RWPE1 (cell line): ENCODE data around the gene CALCOCO1.
"Not testable (repeated sequence)": the region's sequence is repeated elsewhere in the genome, so short reads cannot be mapped to it uniquely, and the experiment has no call there.

ENCODE experiments used
- CTCF ChIA-PET: fragments of 350-600 bp; sonication (Branson Sonifier 250); formaldehyde crosslinking; extraction: SDS; loops from one replicate; lab custom pipeline; 2021; lab: Yijun Ruan, JAX
- POLR2A ChIA-PET: fragments of 400-600 bp; formaldehyde crosslinking; extraction: SDS; loops from one replicate; lab custom pipeline; 2020; ENCODE audit warnings: antibody characterized with exemption; ENCODE audit not compliant: low non-redundant PET; lab: Yijun Ruan, JAX
- DNase-seq: peaks from one replicate; pipeline ENCODE4 v3.0.0; 2012; ENCODE audit warnings: low spot score
- H3K27ac ChIP-seq: fragments of 450-650 bp; 2 replicates; pipeline ENCODE4 v1.5.1; 2017
- TF ChIP-seq, protein P1 (sequence below): fragments of 450-650 bp; conservative IDR thresholded peaks from 2 replicates; pipeline ENCODE4 v1.5.1; 2017; ENCODE audit warnings: low read depth, mild to moderate bottlenecking

The CALCOCO1 gene

DNA sequence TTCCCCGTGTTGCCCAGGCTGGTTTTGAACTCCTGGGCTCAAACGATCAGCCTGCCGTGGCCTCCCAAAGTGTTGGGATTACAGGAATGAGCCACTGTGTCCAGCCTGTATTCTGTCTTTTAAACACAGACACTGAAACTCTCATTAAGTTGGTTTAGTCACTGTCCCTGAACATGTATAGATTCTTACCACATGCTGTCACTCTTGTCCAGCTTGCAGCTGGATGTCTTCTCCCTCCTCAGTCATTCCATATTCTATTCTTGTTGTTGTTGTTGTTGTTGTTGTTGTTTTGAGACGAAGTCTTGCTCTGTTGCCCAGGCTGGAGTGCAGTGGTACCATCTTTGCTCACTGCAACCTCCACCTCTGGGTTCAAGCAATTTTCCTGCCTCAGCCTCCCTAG lies 39.1 kb downstream of the CALCOCO1 start:
- TF ChIP-seq, protein P1, sequence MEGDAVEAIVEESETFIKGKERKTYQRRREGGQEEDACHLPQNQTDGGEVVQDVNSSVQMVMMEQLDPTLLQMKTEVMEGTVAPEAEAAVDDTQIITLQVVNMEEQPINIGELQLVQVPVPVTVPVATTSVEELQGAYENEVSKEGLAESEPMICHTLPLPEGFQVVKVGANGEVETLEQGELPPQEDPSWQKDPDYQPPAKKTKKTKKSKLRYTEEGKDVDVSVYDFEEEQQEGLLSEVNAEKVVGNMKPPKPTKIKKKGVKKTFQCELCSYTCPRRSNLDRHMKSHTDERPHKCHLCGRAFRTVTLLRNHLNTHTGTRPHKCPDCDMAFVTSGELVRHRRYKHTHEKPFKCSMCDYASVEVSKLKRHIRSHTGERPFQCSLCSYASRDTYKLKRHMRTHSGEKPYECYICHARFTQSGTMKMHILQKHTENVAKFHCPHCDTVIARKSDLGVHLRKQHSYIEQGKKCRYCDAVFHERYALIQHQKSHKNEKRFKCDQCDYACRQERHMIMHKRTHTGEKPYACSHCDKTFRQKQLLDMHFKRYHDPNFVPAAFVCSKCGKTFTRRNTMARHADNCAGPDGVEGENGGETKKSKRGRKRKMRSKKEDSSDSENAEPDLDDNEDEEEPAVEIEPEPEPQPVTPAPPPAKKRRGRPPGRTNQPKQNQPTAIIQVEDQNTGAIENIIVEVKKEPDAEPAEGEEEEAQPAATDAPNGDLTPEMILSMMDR = no peak
- no peak for DNase-seq
- POLR2A ChIA-PET = no interaction called here
- CTCF ChIA-PET = no interaction called here
- H3K27ac ChIP-seq = no peak overlapping the region

DNA sequence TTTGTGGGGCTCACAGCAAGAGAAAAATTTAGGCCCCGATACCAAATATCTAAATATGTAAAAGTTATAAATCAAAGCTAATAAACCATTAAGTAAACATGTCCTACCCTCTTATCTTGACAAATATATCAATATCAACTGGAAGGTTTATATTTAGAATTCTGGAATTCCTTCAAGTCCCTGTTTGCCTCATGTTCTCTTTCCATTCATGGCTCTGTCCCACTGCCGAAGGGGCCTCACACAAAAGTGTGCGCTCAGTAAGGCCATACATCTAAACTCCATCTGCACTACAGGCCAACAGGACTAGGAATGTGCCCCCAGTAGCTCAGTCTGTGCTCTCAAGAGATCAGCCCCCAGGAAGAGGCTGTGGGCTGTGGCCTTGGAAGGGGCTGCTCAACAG lies 40.8 kb downstream of the CALCOCO1 start:
- no peak overlapping the region for H3K27ac ChIP-seq
- ChIA-PET POLR2A (no interaction called here), CTCF (interaction anchor here (1.1 to 1.4 kb wide), 3 partner anchors 11 to 61 kb away, joined by 4 to 5 read pairs (median 4); partner anchors contain the start of gene ATP5MC2)
- no peak for DNase-seq
- TF ChIP-seq, protein P1 = no peak

DNA sequence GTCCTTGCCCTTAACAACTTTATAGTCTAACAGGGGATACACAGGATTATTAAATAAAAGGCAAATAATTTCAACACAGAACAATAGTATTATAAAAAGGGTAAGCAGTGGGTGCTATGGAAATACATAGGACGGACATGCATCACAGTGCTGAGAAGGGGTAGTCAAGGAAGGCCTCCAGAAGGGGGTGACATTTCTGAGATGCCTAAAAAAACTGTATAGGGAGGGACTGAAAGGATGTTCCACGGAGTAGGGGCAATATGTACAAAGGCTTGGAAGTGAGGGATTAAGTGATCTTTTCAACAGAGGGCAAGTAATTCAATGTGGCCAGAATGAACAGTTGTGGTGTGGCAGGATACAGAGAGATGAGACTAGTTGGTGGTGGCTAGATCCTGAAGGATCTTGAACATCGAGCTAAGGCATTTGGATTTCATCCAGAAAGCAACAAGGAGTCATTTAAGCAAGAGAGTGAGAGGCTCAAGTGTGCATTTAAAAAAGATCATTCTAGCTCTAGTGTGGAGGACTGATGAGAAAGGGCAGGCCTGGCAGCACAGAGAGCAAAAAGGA lies 42.5 kb downstream of the CALCOCO1 start:
- ChIA-PET POLR2A (no interaction called here), CTCF (interaction anchor here (1.4 kb wide), 1 partner anchor 9 kb away, joined by 4 read pairs; the partner anchor contains the start of gene ATP5MC2)
- TF ChIP-seq, protein P1 = no peak
- H3K27ac ChIP-seq = no peak overlapping the region
- DNase-seq = no peak

DNA sequence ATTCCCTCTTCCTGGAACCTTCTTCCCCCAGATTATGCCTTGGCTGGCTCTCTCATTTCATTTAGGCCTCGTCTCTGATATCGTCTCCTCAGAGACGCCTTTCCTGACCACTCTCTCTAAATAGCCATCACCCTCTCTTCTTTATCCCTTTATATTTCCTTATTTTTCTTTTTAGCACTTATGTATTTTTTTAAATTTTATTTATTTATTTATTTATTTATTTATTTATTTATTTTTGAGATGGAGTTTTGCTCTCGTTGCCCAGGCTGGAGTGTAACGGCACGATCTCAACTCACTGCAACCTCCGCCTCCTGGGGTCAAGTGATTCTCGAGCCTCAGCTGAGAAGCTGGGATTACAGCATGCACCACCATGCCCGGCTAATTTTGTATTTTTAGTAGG lies 43.3 kb downstream of the CALCOCO1 start:
- TF ChIP-seq, protein P1 = no peak
- POLR2A ChIA-PET = no interaction called here
- no peak for DNase-seq
- no peak overlapping the region for H3K27ac ChIP-seq
- CTCF ChIA-PET = interaction anchor here (0.6 kb wide), 2 partner anchors 9 to 33 kb away, joined by 3 read pairs; no protein-coding TSS in a partner anchor

DNA sequence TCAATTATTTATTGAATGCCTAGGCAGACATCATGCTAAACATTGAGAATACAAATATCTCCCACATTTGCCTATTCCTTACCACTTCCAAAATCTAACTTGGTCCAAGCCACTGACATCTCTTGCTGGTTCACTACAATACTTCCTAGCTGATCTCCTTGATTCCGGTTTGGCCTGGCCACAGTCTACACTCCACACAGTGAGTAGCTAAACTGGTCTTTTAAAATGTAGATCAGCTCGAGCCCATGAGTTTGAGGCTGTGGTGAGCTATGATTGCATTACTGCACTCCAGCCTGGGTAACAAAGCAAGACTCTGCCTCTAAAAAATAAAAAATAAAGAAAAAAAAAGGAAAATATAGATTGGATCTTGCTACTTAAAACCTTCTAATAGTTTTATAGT lies 43.8 kb downstream of the CALCOCO1 start:
- no peak overlapping the region for H3K27ac ChIP-seq
- ChIA-PET POLR2A (no interaction called here), CTCF (interaction anchor here (0.6 kb wide), 2 partner anchors 9 to 32 kb away, joined by 3 to 5 read pairs; no protein-coding TSS in a partner anchor)
- TF ChIP-seq, protein P1 = no peak
- DNase-seq = no peak

DNA sequence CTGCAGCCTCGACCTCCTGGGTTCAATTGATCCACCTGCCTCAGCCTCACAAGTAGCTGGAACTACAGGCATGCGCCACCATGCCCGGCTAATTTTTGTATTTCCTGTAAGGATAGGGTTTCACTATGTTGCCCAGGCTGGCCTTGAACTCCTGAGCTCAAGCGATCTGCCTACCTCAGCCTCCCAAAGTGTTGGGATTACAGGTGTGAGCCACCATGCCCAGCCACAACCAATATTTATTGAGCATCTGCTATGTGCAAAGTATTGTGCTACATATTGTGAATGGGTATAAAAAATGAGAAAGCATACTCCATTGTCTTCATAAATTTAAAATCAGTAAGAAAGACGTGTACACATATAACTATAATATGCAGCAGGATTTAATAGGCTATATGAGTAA lies 47.2 kb downstream of the CALCOCO1 start:
- POLR2A ChIA-PET, H3K27ac ChIP-seq, DNase-seq: not testable (repeated sequence)
- CTCF ChIA-PET = interaction anchor here (0.6 to 1.5 kb wide), 2 partner anchors 60 to 63 kb away, joined by 3 to 4 read pairs; no protein-coding TSS in a partner anchor

DNA sequence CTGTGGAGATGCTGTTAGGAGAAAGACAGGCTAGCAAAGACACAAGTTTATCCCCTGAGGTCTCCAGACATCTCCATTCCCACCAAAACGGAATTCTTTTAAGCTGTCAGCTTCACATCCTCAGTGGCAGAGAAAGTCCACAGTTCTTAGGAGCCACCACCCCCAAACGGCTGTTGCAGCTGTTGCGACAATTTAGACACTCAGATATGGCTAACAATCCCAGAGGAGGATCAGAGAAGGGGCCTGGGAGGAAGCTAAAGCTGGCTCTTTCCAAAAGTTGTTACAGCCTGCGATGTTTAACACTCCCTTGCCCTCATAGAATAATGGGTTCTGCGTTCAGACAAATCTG lies 49.5 kb downstream of the CALCOCO1 start:
- ChIA-PET CTCF (interaction anchor here (0.7 to 2.5 kb wide), 3 partner anchors 69 to 329 kb away, joined by 4 to 6 read pairs (median 6); no protein-coding TSS in a partner anchor), POLR2A (no interaction called here)
- no peak for DNase-seq
- TF ChIP-seq, protein P1 = no peak
- no peak overlapping the region for H3K27ac ChIP-seq
